Hepatocyte (in vitro differentiated cells): ENCODE results near the gene RASSF8.

ENCODE experiments used
- CTCF ChIP-seq: fragments of 200-600 bp; sonication (generic); IDR thresholded peaks from 2 replicates; pipeline ENCODE4 v1.5.1; 2016; ENCODE audit warnings: antibody characterized with exemption, mild to moderate bottlenecking; ENCODE audit not compliant: poor library complexity
- EZH2 ChIP-seq: fragments of 200-600 bp; sonication (generic); IDR thresholded peaks from 2 replicates; pipeline ENCODE4 v1.6.1; 2016; ENCODE audit warnings: antibody characterized with exemption, mild to moderate bottlenecking, borderline replicate concordance
- EZH2phosphoT487 ChIP-seq: fragments of 200-600 bp; sonication (generic); IDR thresholded peaks from one replicate; pipeline ENCODE4 v1.6.1; 2018; ENCODE audit warnings: antibody characterized with exemption, mild to moderate bottlenecking, low read depth, moderate library complexity; ENCODE audit not compliant: unreplicated experiment, severe bottlenecking

- no peak for TF ChIP-seq CTCF
- TF ChIP-seq EZH2 = no peak
- no peak for TF ChIP-seq EZH2phosphoT487
Measured at GRCh38 chr12:26101763-26102162, 143.3 kb downstream of the RASSF8 start.
